Lower lobe of right lung (tissue), 2 donors: ENCODE results near the gene PAGE4. TPM values are rescaled to one million over a fixed set of nuclear protein-coding genes. Genes with fewer than 3 reads are reported as not detected.

ENCODE experiments used
- ATAC-seq, 2 donors: fragments of 200-7000 bp; cut with Tn5 transposase; one replicate each; pipeline ENCODE4 v1.9.1; 2020 to 2022; ENCODE audit warnings: mild to moderate bottlenecking in 2 of 2, moderate library complexity in 2 of 2
- DNase-seq: peaks from one replicate; pipeline ENCODE4 v3.0.0-alpha.2; 2020
- H3K27ac ChIP-seq: fragments of 200-600 bp; one replicate; pipeline ENCODE4 v1.8.0; 2022
- H3K27me3 ChIP-seq: fragments of 200-600 bp; one replicate; pipeline ENCODE4 v1.8.0; 2022; ENCODE audit warnings: low read depth
- H3K36me3 ChIP-seq: fragments of 200-600 bp; one replicate; pipeline ENCODE4 v1.8.0; 2022; ENCODE audit warnings: mild to moderate bottlenecking
- H3K4me1 ChIP-seq: fragments of 200-600 bp; one replicate; pipeline ENCODE4 v1.8.0; 2022
- H3K4me3 ChIP-seq: fragments of 200-600 bp; one replicate; pipeline ENCODE4 v1.8.0; 2022; ENCODE audit warnings: mild to moderate bottlenecking
- H3K9me3 ChIP-seq: fragments of 200-600 bp; one replicate; pipeline ENCODE4 v1.8.0; 2022
- CTCF ChIP-seq: fragments of 200-600 bp; IDR thresholded peaks from one replicate; pipeline ENCODE4 v1.8.0; 2022; ENCODE audit warnings: antibody characterized with exemption, mild to moderate bottlenecking
- intact Hi-C: fragments of 100-400 bp; cut with DNase I; formaldehyde crosslinking; loops from one replicate; pipeline ENCODE4 v1.11.0; 2022
- total RNA-seq: library from RNA; stranded (reverse); fragmentation: NEBNext Ultra II Directional; extraction: Animal tissue kit (Norgen Biotek cat#: 25700); gene quantifications from one replicate; pipeline ENCODE4 v1.2.1, GENCODE V29; 2021
- donor health status: DM: no; HTN: yes; CAD: no; lungs with severe emphysema.

PAGE4 gene
- total RNA-seq, 1 donor from 2014 or later: not detected

DNA sequence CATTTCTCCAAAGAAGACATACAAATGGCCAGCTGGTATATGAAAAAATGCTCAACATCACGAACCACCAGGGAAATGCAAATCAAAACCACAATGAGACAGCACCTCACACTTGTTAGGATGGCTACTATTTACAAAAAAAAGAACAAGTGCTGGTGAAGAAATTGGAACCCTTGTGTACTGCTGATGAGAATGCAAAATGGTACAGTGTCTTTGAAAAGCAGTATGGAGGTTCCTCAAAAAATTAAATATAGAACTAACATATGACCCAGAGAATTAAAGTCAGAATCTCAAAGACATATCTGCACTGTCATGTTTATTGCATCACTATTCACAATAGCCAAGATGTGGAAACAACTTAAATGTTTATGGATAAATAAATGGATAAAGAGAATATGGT, 20.9 kb downstream of the PAGE4 start:
- no peak for TF ChIP-seq CTCF
- Histone ChIP-seq H3K4me1 (no peaks in the 10 kb centered on the region), H3K9me3 (no peaks in the 10 kb centered on the region), H3K27ac (no peak overlapping the region), H3K36me3 (no peaks in the 10 kb centered on the region), H3K27me3 (no peaks in the 10 kb centered on the region), H3K4me3 (no peak overlapping the region)
- DNase-seq: no peak
- intact Hi-C loops: no loop called here
- no peak for ATAC-seq

- no peaks in the 10 kb centered on the region for H3K27me3 ChIP-seq
- H3K36me3 ChIP-seq: no peaks in the 10 kb centered on the region
- DNase-seq (no peak), ATAC-seq (no peak)
- no peak overlapping the region for H3K4me3 ChIP-seq
- H3K4me1 ChIP-seq: no peaks in the 10 kb centered on the region
- intact Hi-C loops: no loop called here
- TF ChIP-seq CTCF: no peak
- H3K9me3 ChIP-seq: no peaks in the 10 kb centered on the region
- H3K27ac ChIP-seq: no peak overlapping the region
Observed at GRCh38 chrX:49853661-49854060, 24.6 kb downstream of the PAGE4 start.

GRCh38 chrX:49856819-49857218, 27.7 kb downstream of the PAGE4 start:
- ATAC-seq: peak; percentile 66 to 80
- intact Hi-C loops: no loop called here

GRCh38 chrX:49858341-49858740, 29.2 kb downstream of the PAGE4 start:
- ATAC-seq (no peak), DNase-seq (no peak)
- Histone ChIP-seq H3K27ac (no peak overlapping the region), H3K4me1 (no peaks in the 10 kb centered on the region), H3K27me3 (no peaks in the 10 kb centered on the region), H3K36me3 (no peaks in the 10 kb centered on the region), H3K9me3 (no peaks in the 10 kb centered on the region), H3K4me3 (no peak overlapping the region)
- TF ChIP-seq CTCF: no peak
- intact Hi-C loops: no loop called here

More at GRCh38 chrX:49856819-49857218, 27.7 kb downstream of the PAGE4 start:
- Histone ChIP-seq H3K4me1 (no peaks in the 10 kb centered on the region), H3K27me3 (no peaks in the 10 kb centered on the region), H3K36me3 (no peaks in the 10 kb centered on the region), H3K4me3 (no peak overlapping the region), H3K27ac (no peak overlapping the region), H3K9me3 (no peaks in the 10 kb centered on the region)
- no peak for DNase-seq
- TF ChIP-seq CTCF: no peak

DNA sequence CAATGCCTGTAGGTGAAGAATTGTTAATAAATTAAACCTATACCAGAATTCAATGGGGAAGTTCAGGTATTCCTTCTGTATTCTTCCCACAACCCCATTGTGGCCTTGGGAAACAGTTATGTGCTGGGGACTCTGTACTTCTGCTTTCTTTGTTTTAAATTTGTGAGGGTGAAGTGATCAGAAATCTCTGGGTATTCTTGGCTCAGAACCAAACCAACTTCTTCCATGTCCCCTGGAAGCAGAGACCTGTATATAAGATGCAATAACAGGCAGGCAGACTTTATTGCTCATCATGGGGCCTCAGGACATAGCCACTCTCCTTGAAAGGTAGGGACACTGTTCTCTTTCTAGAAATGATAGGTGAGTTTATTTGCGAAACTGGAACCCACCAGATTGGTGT, 30.4 kb downstream of the PAGE4 start:
- Histone ChIP-seq H3K4me3 (no peak overlapping the region), H3K9me3 (no peaks in the 10 kb centered on the region), H3K4me1 (no peaks in the 10 kb centered on the region), H3K27me3 (no peaks in the 10 kb centered on the region), H3K36me3 (no peaks in the 10 kb centered on the region), H3K27ac (no peak overlapping the region)
- intact Hi-C loops: no loop called here
- no peak for TF ChIP-seq CTCF
- DNase-seq (no peak), ATAC-seq (no peak)
